ENCODE measurements around the gene NSF.

NSF gene

GRCh38 chr17:46727572-46728348 lies 137.3 kb downstream of the NSF start:
- H3K27me3 Mint-ChIP-seq (ENCODE audit: low read depth): no peaks in the 10 kb centered on the region
- TF ChIP-seq CTCF (IDR thresholded peaks at IDR 0.05; ENCODE audit: unreplicated experiment in 3 of 3): no peak
- peak overlapping the region in 1 of 3 experiments; percentile 40 for H3K27ac Mint-ChIP-seq

GRCh38 chr17:46730026-46730425 lies 139.6 kb downstream of the NSF start:
- no peak for TF ChIP-seq CTCF (IDR thresholded peaks at IDR 0.05; ENCODE audit: unreplicated experiment in 3 of 3)
- Mint-ChIP-seq H3K27me3 (ENCODE audit: low read depth) (no peaks in the 10 kb centered on the region), H3K4me1 (no peaks in the 10 kb centered on the region), H3K27ac (no peak overlapping the region), H3K4me3 (no peak overlapping the region), H3K9me3 (no peaks in the 10 kb centered on the region), H3K36me3 (ENCODE audit: low read depth) (peaks cover 5% of the 10 kb centered on the region)

More at GRCh38 chr17:46727572-46728348, 137.3 kb downstream of the NSF start:
- Mint-ChIP-seq H3K4me1 (no peaks in the 10 kb centered on the region), H3K9me3 (no peaks in the 10 kb centered on the region), H3K4me3 (no peak overlapping the region), H3K36me3 (ENCODE audit: low read depth) (peaks cover 15% of the 10 kb centered on the region)

- Mint-ChIP-seq H3K27ac (no peak overlapping the region), H3K4me3 (no peak overlapping the region), H3K36me3 (ENCODE audit: low read depth) (peaks cover 5% of the 10 kb centered on the region), H3K27me3 (ENCODE audit: low read depth) (no peaks in the 10 kb centered on the region), H3K9me3 (no peaks in the 10 kb centered on the region), H3K4me1 (no peaks in the 10 kb centered on the region)
- no peak for TF ChIP-seq CTCF (IDR thresholded peaks at IDR 0.05; ENCODE audit: unreplicated experiment in 3 of 3)
These were observed 140.2 kb downstream of the NSF start for GRCh38 chr17:46730679-46731078.

GRCh38 chr17:46732160-46732559 lies 141.7 kb downstream of the NSF start:
- Mint-ChIP-seq H3K4me1 (no peaks in the 10 kb centered on the region), H3K27me3 (ENCODE audit: low read depth) (no peaks in the 10 kb centered on the region), H3K36me3 (ENCODE audit: low read depth) (peaks cover 5% of the 10 kb centered on the region), H3K27ac (peak overlapping the region in 1 of 3 experiments; percentile 84), H3K4me3 (peak overlapping the region in 1 of 3 experiments; percentile 44), H3K9me3 (no peaks in the 10 kb centered on the region)
- TF ChIP-seq CTCF (IDR thresholded peaks at IDR 0.05; ENCODE audit: unreplicated experiment in 3 of 3): no peak

- H3K4me1 Mint-ChIP-seq: no peaks in the 10 kb centered on the region
- TF ChIP-seq CTCF (IDR thresholded peaks at IDR 0.05; ENCODE audit: unreplicated experiment in 3 of 3): no peak
- H3K4me3 Mint-ChIP-seq: peak overlapping the region in 1 of 3 experiments; percentile 44
- no peaks in the 10 kb centered on the region for H3K9me3 Mint-ChIP-seq
- H3K36me3 Mint-ChIP-seq (ENCODE audit: low read depth): peaks cover 5% of the 10 kb centered on the region
- peak overlapping the region in 1 of 3 experiments; percentile 84 for H3K27ac Mint-ChIP-seq
- H3K27me3 Mint-ChIP-seq (ENCODE audit: low read depth): no peaks in the 10 kb centered on the region
These were observed 142.4 kb downstream of the NSF start for GRCh38 chr17:46732754-46733398.
